Measurements from ENCODE around the gene AGAP2. TPM values are rescaled to one million over a fixed set of nuclear protein-coding genes. Genes with fewer than 3 reads are reported as not detected.
"Not testable (repeated sequence)": the region's sequence is repeated elsewhere in the genome, so short reads cannot be mapped to it uniquely, and the experiment has no call there.

AGAP2 gene
- total RNA-seq, result 4.0 TPM

GRCh38 chr12:57738661-57739237 lies at the start of gene AGAP2:
TSS of gene AGAP2 (minus strand) at chr12:57738742. CDS start at chr12:57738246, 496 bp downstream.
- no peak for ATAC-seq
- DNase-seq (ENCODE audit: low spot score), result no peak
- intact Hi-C loops (cut with DNase I), result no loop called here

GRCh38 chr12:57783861-57784260 lies 45.3 kb upstream of the AGAP2 start:
- DNase-seq (ENCODE audit: low spot score) (no peak), ATAC-seq (no peak)
- intact Hi-C loops (cut with DNase I), result loop anchor here (10.0 kb wide), 1 partner anchor 121 kb away; no protein-coding TSS in a partner anchor

GRCh38 chr12:57783466-57783801 lies 44.9 kb upstream of the AGAP2 start:
- ATAC-seq, result no peak
- no peak for DNase-seq (ENCODE audit: low spot score)
- intact Hi-C loops (cut with DNase I), result loop anchor here (10.0 kb wide), 1 partner anchor 121 kb away; no protein-coding TSS in a partner anchor

GRCh38 chr12:57782608-57783465 lies 44.3 kb upstream of the AGAP2 start, which contains the start of gene TSFM:
TSS of gene TSFM (plus strand) at chr12:57782787. CDS start at chr12:57782802, 15 bp downstream.
- intact Hi-C loops (cut with DNase I), result loop anchor here (10.0 kb wide), 1 partner anchor 122 kb away; no protein-coding TSS in a partner anchor
- ATAC-seq, result peak; percentile 96
- peak; percentile 99 for DNase-seq (ENCODE audit: low spot score)

- no peak for DNase-seq (ENCODE audit: low spot score)
- no peak for ATAC-seq
- intact Hi-C loops (cut with DNase I), result loop anchor here (10.0 kb wide), 1 partner anchor 123 kb away; no protein-coding TSS in a partner anchor
Measured at GRCh38 chr12:57782243-57782607, 43.7 kb upstream of the AGAP2 start.

- intact Hi-C loops (cut with DNase I), result loop anchor here (10.0 kb wide), 1 partner anchor 123 kb away; no protein-coding TSS in a partner anchor
- ATAC-seq (no peak), DNase-seq (ENCODE audit: low spot score) (no peak)
Measured at GRCh38 chr12:57781801-57782200, 43.3 kb upstream of the AGAP2 start.

- DNase-seq (ENCODE audit: low spot score), result no peak
- ATAC-seq, result no peak
- intact Hi-C loops (cut with DNase I), result loop anchor here (10.0 kb wide), 1 partner anchor 124 kb away; no protein-coding TSS in a partner anchor
Measured at GRCh38 chr12:57781244-57781643, 42.7 kb upstream of the AGAP2 start.

- intact Hi-C loops (cut with DNase I), result loop anchor here (10.0 kb wide), 1 partner anchor 124 kb away; no protein-coding TSS in a partner anchor
- DNase-seq (ENCODE audit: low spot score) (no peak), ATAC-seq (no peak)
Measured at GRCh38 chr12:57780284-57780897, 41.8 kb upstream of the AGAP2 start.

- ATAC-seq (no peak), DNase-seq (ENCODE audit: low spot score) (no peak)
- intact Hi-C loops (cut with DNase I), result loop anchor here (10.0 kb wide), 1 partner anchor 125 kb away; no protein-coding TSS in a partner anchor
Measured at GRCh38 chr12:57779736-57780135, 41.2 kb upstream of the AGAP2 start.

- DNase-seq (ENCODE audit: low spot score), result no peak
- no peak for ATAC-seq
- intact Hi-C loops (cut with DNase I), result no loop called here
Measured at GRCh38 chr12:57777911-57778310, 39.4 kb upstream of the AGAP2 start.

GRCh38 chr12:57777367-57777766 lies 38.8 kb upstream of the AGAP2 start:
- DNase-seq (ENCODE audit: low spot score) (no peak), ATAC-seq (no peak)
- intact Hi-C loops (cut with DNase I), result no loop called here

- DNase-seq (ENCODE audit: low spot score), result no peak
- no peak for ATAC-seq
- intact Hi-C loops (cut with DNase I), result no loop called here
Measured at GRCh38 chr12:57776247-57776587, 37.7 kb upstream of the AGAP2 start.

GRCh38 chr12:57775563-57776246 lies 37.2 kb upstream of the AGAP2 start:
- intact Hi-C loops (cut with DNase I), result no loop called here
- no peak for ATAC-seq
- DNase-seq (ENCODE audit: low spot score), result no peak

GRCh38 chr12:57775044-57775443 lies 36.5 kb upstream of the AGAP2 start:
- no peak for ATAC-seq
- no peak for DNase-seq (ENCODE audit: low spot score)
- intact Hi-C loops (cut with DNase I), result no loop called here

GRCh38 chr12:57774634-57775033 lies 36.1 kb upstream of the AGAP2 start:
- intact Hi-C loops (cut with DNase I); ATAC-seq; DNase-seq (ENCODE audit: low spot score): not testable (repeated sequence)

- DNase-seq (ENCODE audit: low spot score) (peak; percentile 83), ATAC-seq (peak; percentile 79)
- intact Hi-C loops (cut with DNase I), result no loop called here
Measured at GRCh38 chr12:57772429-57773322, 34.1 kb upstream of the AGAP2 start, which contains the start of gene EEF1AKMT3. TSS of gene EEF1AKMT3 (plus strand) at chr12:57772614. CDS start at chr12:57772725, 111 bp downstream.

- intact Hi-C loops (cut with DNase I), result no loop called here
- DNase-seq (ENCODE audit: low spot score) (peak; percentile 95), ATAC-seq (peak; percentile 98)
Measured at GRCh38 chr12:57771873-57772428, 33.4 kb upstream of the AGAP2 start, which contains the start of gene METTL1. TSS of gene METTL1 (minus strand) at chr12:57772105. CDS start at chr12:57772083, 22 bp downstream.

All from sciatic nerve (tissue), 2 donors.